ENCODE data around the gene GRIA4. TPM values are rescaled to one million over a fixed set of nuclear protein-coding genes. Genes with fewer than 3 reads are reported as not detected.

GRIA4 gene
- total and polyA plus RNA-seq, 4 donors, result not detected

DNA sequence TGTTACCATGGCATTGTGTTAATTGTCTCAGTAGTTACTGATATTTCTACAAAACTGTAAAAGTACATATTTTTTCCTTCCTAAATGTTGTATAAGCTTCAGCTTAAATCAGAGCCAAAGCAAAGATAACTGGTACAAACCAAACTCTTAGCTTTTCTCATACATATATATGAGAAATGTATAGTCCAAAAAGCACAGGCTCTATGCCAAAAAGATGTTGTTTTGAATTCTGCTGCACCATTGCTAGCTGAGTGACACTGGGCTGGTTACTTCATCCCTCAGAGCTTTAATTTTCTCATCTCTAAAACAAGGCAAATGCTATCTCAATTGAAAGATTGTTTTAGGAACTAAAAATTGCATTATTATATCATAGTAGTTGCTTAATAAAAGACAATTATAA, 6.7 kb upstream of the GRIA4 start:
- DNase-seq (ENCODE audit: low spot score), result no peak
- Histone ChIP-seq H3K4me1 (ENCODE audit: control insufficient read depth in 4 of 4, insufficient read depth in 4 of 4, low read length in 3 of 4) (no peaks in the 10 kb centered on the region), H3K9ac (ENCODE audit: low read depth in 1 of 2, low read length in 2 of 2) (no peak overlapping the region), H3K27ac (ENCODE audit: low read depth in 1 of 2, low read length in 2 of 2) (no peak overlapping the region), H3K27me3 (ENCODE audit: control insufficient read depth in 4 of 4, insufficient read depth in 4 of 4, low read length in 3 of 4) (peaks cover 0 to 2% (median 0%) of the 10 kb centered on the region in 4 donors), H3K4me3 (ENCODE audit: low read depth in 1 of 3, low read length in 3 of 3) (no peak overlapping the region), H3K9me3 (ENCODE audit: control insufficient read depth in 4 of 4, low read length in 3 of 4) (peaks cover 0 to 5% (median 3%) of the 10 kb centered on the region in 4 donors), H3K36me3 (ENCODE audit: control insufficient read depth in 4 of 4, insufficient read depth in 3 of 4, low read depth in 1 of 4, low read length in 3 of 4) (no peaks in the 10 kb centered on the region)
- TF ChIP-seq JUND (IDR thresholded peaks at IDR 0.05) (no peak), SP1 (IDR thresholded peaks at IDR 0.05) (no peak), FOXA1 (IDR thresholded peaks at IDR 0.05) (no peak), RXRA (IDR thresholded peaks at IDR 0.05) (no peak), HNF4A (conservative IDR thresholded peaks at IDR 0.05) (no peak), TAF1 (conservative IDR thresholded peaks at IDR 0.05) (no peak), GABPA (IDR thresholded peaks at IDR 0.05 in 1 of 2, conservative IDR thresholded peaks at IDR 0.05 in 1 of 2) (no peak), HNF4G (IDR thresholded peaks at IDR 0.05) (no peak), RAD21 (IDR thresholded peaks at IDR 0.05) (no peak), EGR1 (IDR thresholded peaks at IDR 0.05; ENCODE audit: low read depth in 2 of 2) (no peak), YY1 (IDR thresholded peaks at IDR 0.05) (no peak), NR2F2 (IDR thresholded peaks at IDR 0.05) (no peak), FOXA2 (IDR thresholded peaks at IDR 0.05) (no peak)
- TF ChIP-seq, protein P1, sequence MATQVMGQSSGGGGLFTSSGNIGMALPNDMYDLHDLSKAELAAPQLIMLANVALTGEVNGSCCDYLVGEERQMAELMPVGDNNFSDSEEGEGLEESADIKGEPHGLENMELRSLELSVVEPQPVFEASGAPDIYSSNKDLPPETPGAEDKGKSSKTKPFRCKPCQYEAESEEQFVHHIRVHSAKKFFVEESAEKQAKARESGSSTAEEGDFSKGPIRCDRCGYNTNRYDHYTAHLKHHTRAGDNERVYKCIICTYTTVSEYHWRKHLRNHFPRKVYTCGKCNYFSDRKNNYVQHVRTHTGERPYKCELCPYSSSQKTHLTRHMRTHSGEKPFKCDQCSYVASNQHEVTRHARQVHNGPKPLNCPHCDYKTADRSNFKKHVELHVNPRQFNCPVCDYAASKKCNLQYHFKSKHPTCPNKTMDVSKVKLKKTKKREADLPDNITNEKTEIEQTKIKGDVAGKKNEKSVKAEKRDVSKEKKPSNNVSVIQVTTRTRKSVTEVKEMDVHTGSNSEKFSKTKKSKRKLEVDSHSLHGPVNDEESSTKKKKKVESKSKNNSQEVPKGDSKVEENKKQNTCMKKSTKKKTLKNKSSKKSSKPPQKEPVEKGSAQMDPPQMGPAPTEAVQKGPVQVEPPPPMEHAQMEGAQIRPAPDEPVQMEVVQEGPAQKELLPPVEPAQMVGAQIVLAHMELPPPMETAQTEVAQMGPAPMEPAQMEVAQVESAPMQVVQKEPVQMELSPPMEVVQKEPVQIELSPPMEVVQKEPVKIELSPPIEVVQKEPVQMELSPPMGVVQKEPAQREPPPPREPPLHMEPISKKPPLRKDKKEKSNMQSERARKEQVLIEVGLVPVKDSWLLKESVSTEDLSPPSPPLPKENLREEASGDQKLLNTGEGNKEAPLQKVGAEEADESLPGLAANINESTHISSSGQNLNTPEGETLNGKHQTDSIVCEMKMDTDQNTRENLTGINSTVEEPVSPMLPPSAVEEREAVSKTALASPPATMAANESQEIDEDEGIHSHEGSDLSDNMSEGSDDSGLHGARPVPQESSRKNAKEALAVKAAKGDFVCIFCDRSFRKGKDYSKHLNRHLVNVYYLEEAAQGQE (IDR thresholded peaks at IDR 0.05), result no peak
- TF ChIP-seq, protein P2, sequence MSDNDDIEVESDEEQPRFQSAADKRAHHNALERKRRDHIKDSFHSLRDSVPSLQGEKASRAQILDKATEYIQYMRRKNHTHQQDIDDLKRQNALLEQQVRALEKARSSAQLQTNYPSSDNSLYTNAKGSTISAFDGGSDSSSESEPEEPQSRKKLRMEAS (IDR thresholded peaks at IDR 0.05), result no peak
- TF ChIP-seq, protein P3, sequence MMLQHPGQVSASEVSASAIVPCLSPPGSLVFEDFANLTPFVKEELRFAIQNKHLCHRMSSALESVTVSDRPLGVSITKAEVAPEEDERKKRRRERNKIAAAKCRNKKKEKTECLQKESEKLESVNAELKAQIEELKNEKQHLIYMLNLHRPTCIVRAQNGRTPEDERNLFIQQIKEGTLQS (IDR thresholded peaks at IDR 0.05), result no peak
- TF ChIP-seq, protein P4, sequence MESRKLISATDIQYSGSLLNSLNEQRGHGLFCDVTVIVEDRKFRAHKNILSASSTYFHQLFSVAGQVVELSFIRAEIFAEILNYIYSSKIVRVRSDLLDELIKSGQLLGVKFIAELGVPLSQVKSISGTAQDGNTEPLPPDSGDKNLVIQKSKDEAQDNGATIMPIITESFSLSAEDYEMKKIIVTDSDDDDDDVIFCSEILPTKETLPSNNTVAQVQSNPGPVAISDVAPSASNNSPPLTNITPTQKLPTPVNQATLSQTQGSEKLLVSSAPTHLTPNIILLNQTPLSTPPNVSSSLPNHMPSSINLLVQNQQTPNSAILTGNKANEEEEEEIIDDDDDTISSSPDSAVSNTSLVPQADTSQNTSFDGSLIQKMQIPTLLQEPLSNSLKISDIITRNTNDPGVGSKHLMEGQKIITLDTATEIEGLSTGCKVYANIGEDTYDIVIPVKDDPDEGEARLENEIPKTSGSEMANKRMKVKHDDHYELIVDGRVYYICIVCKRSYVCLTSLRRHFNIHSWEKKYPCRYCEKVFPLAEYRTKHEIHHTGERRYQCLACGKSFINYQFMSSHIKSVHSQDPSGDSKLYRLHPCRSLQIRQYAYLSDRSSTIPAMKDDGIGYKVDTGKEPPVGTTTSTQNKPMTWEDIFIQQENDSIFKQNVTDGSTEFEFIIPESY (IDR thresholded peaks at IDR 0.05), result no peak
- TF ChIP-seq, protein P5, sequence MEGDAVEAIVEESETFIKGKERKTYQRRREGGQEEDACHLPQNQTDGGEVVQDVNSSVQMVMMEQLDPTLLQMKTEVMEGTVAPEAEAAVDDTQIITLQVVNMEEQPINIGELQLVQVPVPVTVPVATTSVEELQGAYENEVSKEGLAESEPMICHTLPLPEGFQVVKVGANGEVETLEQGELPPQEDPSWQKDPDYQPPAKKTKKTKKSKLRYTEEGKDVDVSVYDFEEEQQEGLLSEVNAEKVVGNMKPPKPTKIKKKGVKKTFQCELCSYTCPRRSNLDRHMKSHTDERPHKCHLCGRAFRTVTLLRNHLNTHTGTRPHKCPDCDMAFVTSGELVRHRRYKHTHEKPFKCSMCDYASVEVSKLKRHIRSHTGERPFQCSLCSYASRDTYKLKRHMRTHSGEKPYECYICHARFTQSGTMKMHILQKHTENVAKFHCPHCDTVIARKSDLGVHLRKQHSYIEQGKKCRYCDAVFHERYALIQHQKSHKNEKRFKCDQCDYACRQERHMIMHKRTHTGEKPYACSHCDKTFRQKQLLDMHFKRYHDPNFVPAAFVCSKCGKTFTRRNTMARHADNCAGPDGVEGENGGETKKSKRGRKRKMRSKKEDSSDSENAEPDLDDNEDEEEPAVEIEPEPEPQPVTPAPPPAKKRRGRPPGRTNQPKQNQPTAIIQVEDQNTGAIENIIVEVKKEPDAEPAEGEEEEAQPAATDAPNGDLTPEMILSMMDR (IDR thresholded peaks at IDR 0.05; ENCODE audit: low read depth, low read length, missing input control), result no peak

Measured in liver (tissue), 9 donors.